Chondrocyte (in vitro differentiated cells): Measurements from ENCODE around the gene GAS2. TPM values are rescaled to one million over a fixed set of nuclear protein-coding genes. Genes with fewer than 3 reads are reported as not detected.

Experiments
- DNase-seq: peaks from one replicate; pipeline ENCODE4 v3.0.0; 2021; ENCODE audit warnings: mixed read lengths, low spot score
- H3K27ac Mint-ChIP-seq: one replicate; pipeline ENCODE4 v1.8.0; 2021; ENCODE audit warnings: mild to moderate bottlenecking, moderate library complexity, mixed read lengths; ENCODE audit not compliant: unreplicated experiment
- H3K27me3 Mint-ChIP-seq: 2 replicates; pipeline ENCODE4 v1.8.0; 2021; ENCODE audit warnings: low read depth, mixed read lengths
- H3K36me3 Mint-ChIP-seq: 2 replicates; pipeline ENCODE4 v1.8.0; 2021; ENCODE audit warnings: low read depth, mixed read lengths
- H3K4me1 Mint-ChIP-seq: 2 replicates; pipeline ENCODE4 v1.8.0; 2021; ENCODE audit warnings: low read depth, mild to moderate bottlenecking, mixed read lengths
- H3K4me3 Mint-ChIP-seq: one replicate; pipeline ENCODE4 v1.8.0; 2021; ENCODE audit warnings: mild to moderate bottlenecking, moderate library complexity, mixed read lengths; ENCODE audit not compliant: unreplicated experiment
- H3K9me3 Mint-ChIP-seq: 2 replicates; pipeline ENCODE4 v1.8.0; 2021; ENCODE audit warnings: low read depth, mixed read lengths
- CTCF ChIP-seq: fragments of 200-600 bp; sonication (generic); IDR thresholded peaks from 2 replicates; pipeline ENCODE4 v1.5.0; 2021; ENCODE audit warnings: antibody characterized with exemption, mild to moderate bottlenecking, moderate library complexity
- total RNA-seq: library from RNA; stranded (reverse); gene quantifications from 3 replicates; pipeline ENCODE4 v1.2.1, GENCODE V29; 2021

Gene GAS2
- total RNA-seq, 1 donor from 2014 or later = 1.7 TPM

GRCh38 chr11:22702031-22702430, 35.6 kb downstream of the GAS2 start:
- H3K4me3 Mint-ChIP-seq = no peak overlapping the region
- H3K4me1 Mint-ChIP-seq = peaks cover 22% of the 10 kb centered on the region
- no peak overlapping the region for H3K27ac Mint-ChIP-seq
- H3K9me3 Mint-ChIP-seq = no peaks in the 10 kb centered on the region
- TF ChIP-seq CTCF = no peak
- DNase-seq = no peak
- H3K27me3 Mint-ChIP-seq = no peaks in the 10 kb centered on the region
- H3K36me3 Mint-ChIP-seq = no peaks in the 10 kb centered on the region

- Mint-ChIP-seq H3K27ac (peak overlapping the region; percentile 74), H3K36me3 (no peaks in the 10 kb centered on the region), H3K4me3 (no peak overlapping the region), H3K9me3 (peaks cover 4% of the 10 kb centered on the region), H3K4me1 (peaks cover 32% of the 10 kb centered on the region), H3K27me3 (no peaks in the 10 kb centered on the region)
- TF ChIP-seq CTCF = no peak
- no peak for DNase-seq
These were observed 36.6 kb downstream of the GAS2 start for GRCh38 chr11:22703040-22703439.

- no peaks in the 10 kb centered on the region for H3K36me3 Mint-ChIP-seq
These were observed 37.2 kb downstream of the GAS2 start for GRCh38 chr11:22703591-22703990.

GRCh38 chr11:22707119-22707899, 40.9 kb downstream of the GAS2 start:
- TF ChIP-seq CTCF = no peak
- H3K4me1 Mint-ChIP-seq = peaks cover 41% of the 10 kb centered on the region
- H3K9me3 Mint-ChIP-seq = peaks cover 4% of the 10 kb centered on the region
- no peaks in the 10 kb centered on the region for H3K27me3 Mint-ChIP-seq
- H3K4me3 Mint-ChIP-seq = no peak overlapping the region
- DNase-seq = no peak
- no peaks in the 10 kb centered on the region for H3K36me3 Mint-ChIP-seq
- peak overlapping the region; percentile 38 for H3K27ac Mint-ChIP-seq

More at GRCh38 chr11:22703591-22703990, 37.2 kb downstream of the GAS2 start:
- Mint-ChIP-seq H3K4me1 (peaks cover 33% of the 10 kb centered on the region), H3K4me3 (no peak overlapping the region), H3K27ac (peak overlapping the region; percentile 74), H3K9me3 (peaks cover 4% of the 10 kb centered on the region), H3K27me3 (no peaks in the 10 kb centered on the region)
- no peak for DNase-seq
- TF ChIP-seq CTCF = no peak

GRCh38 chr11:22711071-22711770, 44.8 kb downstream of the GAS2 start:
- no peak overlapping the region for H3K4me3 Mint-ChIP-seq
- H3K27ac Mint-ChIP-seq = no peak overlapping the region
- peaks cover 16% of the 10 kb centered on the region for H3K9me3 Mint-ChIP-seq
- H3K27me3 Mint-ChIP-seq = no peaks in the 10 kb centered on the region
- no peak for DNase-seq
- TF ChIP-seq CTCF = no peak
- peaks cover 3% of the 10 kb centered on the region for H3K36me3 Mint-ChIP-seq
- H3K4me1 Mint-ChIP-seq = peaks cover 25% of the 10 kb centered on the region
